ENCODE results near the gene L3MBTL1.
"Not testable (repeated sequence)": the region's sequence is repeated elsewhere in the genome, so short reads cannot be mapped to it uniquely, and the experiment has no call there.

Gene L3MBTL1

DNA sequence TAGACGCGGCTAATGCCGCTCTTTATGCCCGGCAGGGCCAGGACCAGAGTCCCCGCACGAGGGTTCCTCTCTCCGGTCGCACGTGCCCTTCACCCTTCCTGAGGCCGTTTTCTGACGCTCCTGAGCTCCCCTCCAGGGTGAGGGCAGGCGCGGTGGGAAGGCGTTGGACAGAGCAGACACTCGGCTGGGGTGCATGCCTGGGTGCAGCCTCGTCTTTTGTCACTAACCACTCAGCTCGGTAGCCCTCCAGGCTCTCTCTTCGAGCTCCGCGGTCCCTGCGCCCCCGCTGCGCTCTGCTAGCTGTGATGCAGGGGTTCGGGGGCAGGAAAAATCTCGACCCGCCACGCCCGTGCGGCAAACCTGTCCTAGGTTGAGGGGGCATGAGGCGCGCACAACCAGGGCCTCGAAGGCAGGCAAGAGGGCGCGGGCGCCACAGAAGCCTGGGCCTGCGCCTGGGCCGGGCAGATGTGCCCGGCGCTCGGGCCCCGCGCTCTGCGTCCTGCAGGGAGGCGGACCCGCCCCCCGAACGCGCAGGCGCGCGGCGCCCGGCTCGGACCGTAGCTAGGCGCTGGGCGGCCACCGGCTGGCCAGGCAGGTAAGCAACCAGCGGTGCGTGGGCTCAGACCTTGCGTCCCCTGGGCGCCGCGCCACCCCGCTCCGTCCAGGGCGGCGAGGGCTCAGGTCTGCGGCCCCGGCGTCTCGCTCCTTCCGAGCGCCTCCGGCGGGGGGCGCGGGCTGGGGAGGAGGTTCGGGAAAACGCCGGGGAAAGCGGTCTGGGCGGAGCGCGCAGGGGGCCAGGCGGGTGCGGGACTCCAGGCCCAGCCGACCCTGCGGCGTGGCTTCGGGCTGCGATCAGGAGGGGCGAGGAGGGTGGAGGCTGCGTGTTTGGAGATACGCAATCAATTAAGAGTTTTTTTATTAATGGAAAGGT lies at the start of gene L3MBTL1:
TSS of gene L3MBTL1 (plus strand) at position 548 of the 931 bp plus-strand sequence. CDS start 5,807 bp downstream, outside the sequence.
- no peak for DNase-seq (ENCODE audit: low read depth)

DNA sequence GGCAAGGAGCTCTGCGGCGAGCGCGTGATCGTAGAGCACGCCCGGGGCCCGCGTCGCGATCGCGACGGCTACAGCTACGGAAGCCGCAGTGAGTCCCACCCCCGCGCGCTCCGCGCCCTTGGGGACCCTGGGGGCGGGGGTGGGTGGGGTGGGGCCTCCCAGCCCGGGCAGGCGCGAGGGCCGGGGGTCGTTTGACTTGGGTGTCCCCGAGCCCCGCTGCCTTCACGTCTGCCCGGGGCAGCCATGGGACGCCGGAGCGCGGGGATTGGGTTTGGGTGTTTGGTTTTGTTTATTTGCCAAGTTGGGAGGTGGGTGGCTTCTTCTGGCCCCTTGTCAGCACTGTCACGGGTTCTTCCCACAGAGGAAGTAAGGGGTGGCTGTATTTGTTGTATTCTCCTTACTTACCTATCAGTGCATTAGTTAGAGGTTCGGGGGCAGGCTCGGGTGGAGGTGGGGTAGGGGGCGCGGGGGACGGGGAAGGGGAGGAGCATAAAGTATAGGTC lies 49.0 kb upstream of the L3MBTL1 start:
- DNase-seq (ENCODE audit: low read depth) = no peak

GRCh38 chr20:43459022-43459942 lies 48.2 kb upstream of the L3MBTL1 start:
- DNase-seq (ENCODE audit: low read depth) = no peak

DNA sequence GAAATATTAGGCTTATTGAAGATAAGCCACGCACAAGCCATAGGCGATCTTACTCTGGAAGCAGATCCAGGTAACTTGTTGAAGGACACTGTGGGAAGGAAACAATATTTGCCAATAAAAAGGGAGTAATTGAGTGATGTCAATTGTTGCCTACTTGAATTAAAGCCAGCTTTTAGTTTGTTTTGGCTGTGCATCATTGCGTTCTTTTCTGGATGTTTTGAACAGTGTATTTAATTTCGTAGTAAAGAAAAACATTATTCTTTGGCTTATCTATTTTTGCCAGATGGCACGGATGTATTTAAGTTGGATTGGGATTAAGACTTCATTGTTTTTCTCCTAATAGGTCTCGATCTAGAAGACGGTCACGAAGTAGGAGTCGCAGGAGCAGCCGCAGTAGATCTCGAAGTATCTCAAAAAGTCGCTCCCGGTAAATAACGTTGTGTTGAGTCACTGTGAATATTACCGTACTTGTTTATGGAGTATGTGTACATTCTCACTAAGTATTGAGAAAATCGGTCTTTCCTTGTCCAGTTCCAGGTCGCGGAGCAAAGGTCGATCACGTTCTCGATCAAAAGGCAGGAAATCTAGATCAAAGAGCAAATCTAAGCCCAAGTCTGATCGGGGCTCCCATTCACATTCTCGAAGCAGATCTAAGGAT lies 47.2 kb upstream of the L3MBTL1 start:
- no peak for DNase-seq (ENCODE audit: low read depth)

DNA sequence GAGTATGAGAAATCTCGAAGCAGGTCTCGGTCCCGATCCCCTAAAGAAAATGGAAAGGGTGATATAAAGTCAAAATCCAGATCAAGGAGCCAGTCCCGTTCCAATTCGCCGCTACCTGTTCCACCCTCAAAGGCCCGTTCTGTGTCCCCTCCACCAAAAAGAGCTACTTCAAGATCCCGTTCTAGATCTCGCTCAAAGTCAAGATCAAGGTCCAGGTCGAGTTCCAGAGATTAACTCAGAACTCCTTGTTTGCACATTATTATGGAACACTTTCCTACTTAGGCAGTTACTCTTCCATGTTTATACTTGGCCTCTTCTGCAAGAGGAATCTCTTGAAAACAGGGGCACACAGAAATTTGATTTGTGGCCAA lies 46.7 kb upstream of the L3MBTL1 start:
- DNase-seq (ENCODE audit: low read depth) = no peak

- no peak for DNase-seq (ENCODE audit: low read depth)
Measured at GRCh38 chr20:43461894-43462659, 45.4 kb upstream of the L3MBTL1 start.

DNA sequence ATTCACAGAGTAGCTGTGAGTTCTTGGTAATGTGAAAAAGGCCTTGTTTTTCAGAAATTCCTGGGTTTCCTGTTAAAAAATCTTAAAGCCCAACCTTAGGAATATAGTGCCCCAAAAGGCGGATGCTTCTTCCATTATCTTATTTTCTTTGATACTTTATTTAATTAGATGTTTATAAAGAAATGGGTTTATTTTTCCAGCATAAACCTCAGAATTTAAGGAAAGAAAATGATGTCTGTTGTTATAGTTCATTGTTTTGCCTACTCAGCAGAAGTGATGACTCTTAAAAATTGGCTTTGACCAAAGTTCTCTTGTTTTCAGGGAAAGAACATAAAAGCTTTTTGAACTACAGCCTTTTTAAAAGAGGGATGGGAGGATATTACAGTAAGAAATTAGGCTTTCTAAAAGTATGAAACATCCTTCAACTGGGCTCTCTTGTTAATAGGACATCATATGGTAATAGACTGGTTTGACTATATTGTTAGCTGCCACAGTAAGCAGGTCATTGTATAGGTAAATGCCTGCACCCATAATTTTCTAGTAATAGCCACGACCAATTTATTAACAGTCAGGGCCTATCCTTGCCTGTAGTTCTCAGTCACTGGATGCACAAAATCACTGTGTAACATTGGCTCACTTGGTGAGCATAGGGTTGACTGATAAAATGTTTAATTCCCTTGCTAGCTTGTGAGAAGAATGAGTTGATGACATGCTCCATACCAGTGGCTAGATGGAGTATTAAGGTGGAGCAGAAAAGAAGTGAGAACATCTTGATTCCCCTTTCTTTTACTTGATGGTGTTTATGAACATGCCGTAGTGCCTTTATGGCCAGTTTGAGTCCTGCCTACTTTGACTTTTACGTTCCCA lies 44.6 kb upstream of the L3MBTL1 start:
- DNase-seq (ENCODE audit: low read depth) = no peak

DNA sequence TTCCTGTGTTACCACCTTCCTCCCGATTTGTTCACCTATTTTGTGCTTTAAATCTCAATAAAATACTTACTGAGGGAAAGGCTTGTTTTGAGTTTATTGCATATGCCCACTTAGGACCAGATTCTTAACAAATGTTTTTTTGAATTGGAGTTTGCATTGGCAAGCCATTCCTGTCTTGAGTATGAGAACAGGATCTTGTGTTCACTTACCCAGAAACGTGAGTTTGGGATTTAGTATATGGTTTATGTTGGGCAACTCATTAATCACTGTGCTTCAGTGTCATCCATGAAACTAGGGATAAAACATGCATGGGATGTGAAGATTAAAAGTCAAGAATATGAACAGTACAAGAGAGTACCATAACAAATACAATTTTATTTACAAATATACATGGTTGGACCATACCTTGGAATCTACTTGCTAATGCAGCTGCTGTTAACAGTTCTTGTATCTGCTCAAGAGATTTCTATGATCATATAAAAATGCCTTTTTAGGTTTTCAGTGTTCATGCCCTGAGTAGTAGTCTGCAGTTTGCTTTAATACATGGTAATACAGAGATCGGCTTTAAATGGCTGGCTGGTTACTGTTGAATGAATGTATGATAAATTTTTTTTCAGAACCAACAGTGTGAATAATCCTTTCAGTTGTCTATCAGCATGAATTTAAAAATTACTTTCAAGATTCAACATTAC lies 43.8 kb upstream of the L3MBTL1 start:
- DNase-seq (ENCODE audit: low read depth) = no peak

DNA sequence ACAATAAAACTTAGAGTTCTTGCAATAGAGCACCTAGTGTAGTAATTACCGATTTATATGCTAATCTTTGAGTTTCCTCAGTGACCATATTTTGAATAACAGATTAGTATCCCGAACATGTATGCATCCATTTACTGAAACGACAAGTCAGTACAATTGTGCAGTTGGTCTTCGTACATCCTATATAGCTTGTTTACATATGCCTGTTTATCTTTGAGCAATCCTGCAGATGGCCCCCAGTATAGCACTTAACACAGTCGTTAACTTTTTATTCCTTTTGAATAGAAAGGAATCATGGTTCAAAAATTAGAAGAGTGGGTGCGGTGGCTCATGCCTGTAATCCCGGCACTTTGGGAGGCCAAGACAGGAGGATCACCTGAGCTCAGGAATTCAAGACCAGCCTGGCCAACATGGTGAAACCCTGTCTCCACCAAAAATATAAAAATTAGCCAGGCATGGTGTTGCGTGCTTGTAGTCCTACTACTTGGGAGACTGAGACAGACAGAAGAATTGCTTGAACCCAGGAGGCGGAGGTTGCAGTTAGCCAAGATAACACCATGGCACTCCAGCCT lies 43.2 kb upstream of the L3MBTL1 start:
- no peak for DNase-seq (ENCODE audit: low read depth)

DNA sequence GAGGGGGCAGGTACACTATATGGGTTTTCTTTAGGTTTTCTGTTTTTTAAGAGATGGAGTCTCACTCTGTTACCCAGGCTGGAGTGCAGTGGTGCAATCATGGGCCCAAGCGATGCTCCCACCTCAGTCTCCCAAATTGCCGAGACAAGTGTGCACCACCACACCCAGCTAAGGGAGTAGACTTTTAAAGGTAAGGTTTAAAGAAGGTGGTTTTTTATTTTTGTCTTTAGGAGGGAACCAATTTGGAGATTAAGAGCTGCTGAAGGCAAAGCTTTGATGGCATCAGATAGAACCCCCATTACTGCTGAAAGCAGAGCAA lies 41.9 kb upstream of the L3MBTL1 start:
- DNase-seq (ENCODE audit: low read depth) = no peak

DNA sequence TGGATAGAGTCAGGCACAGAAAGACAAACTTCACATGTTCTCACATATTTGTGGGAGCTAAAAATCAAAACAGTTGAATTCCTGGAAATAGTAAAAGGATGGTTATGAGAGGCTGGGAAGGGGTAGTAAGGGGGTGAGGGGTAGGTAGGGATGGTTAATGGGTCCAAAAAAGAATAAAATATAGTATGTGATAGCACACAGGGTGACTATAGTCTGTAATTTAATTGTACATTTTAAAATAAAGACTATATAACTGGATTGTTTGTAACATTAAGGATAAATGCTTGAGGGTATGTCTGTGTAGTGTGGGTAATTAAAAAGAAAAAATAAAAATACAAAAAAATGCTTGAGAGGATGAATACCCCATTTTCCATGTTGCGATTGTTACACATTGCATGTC lies 39.9 kb upstream of the L3MBTL1 start:
- DNase-seq (ENCODE audit: low read depth) = no peak

DNA sequence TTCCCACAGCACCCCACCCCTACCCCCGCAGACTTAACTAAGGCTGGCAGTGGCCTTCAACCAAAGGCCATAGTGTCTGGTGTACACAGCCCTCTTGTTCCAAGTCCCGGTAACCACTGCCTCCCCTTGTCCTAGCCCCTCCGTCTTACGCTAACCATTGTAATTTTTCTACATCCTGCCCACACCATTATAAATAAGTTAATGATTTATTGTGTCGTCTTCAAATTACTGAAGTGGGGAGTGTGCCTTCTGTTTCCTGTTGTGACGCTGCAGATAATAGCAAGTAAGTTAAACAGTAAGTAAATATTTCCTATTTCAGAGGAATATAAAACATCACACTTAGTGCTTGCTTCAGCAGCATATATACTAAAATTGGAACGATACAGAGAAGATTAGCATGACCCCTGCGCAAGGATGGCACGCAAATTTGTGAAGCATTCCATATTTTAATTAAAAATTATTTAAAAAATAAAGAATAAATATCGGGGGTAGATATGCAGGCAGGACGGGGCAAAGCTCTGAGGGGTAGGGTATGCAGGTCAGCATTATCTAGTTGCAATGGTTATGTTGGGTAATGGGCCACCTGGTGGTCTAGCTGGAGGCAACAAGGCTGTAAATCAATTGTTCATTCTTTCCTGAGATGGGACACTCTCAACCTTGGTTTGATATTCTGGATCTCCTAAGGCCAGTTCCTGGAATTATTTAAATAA lies 34.7 kb upstream of the L3MBTL1 start:
- no peak for DNase-seq (ENCODE audit: low read depth)

- no peak for DNase-seq (ENCODE audit: low read depth)
Measured at GRCh38 chr20:43473381-43473704, 34.2 kb upstream of the L3MBTL1 start.

GRCh38 chr20:43477193-43477592 lies 30.3 kb upstream of the L3MBTL1 start:
- no peak for DNase-seq (ENCODE audit: low read depth)

- no peak for DNase-seq (ENCODE audit: low read depth)
Measured at GRCh38 chr20:43477619-43478018, 29.9 kb upstream of the L3MBTL1 start.

DNA sequence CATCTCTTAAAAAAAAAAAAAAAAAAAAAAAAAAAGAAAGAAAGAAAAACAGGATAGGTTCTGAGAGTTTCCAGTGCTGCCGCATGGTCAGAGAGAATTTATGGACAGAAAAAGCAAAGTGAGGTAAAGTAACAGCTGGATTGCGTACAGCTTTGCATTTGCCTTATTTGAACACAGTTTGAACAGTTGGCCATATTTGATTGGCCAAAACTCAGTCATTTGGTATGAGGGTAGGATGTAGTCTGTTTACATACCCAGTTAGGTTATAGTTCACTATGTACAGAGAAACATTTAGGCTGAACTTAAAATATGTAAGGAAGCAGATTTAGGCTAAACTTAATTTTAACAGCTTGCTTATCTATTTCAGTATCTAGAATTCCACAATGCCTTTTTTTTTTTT lies 17.5 kb upstream of the L3MBTL1 start:
- DNase-seq (ENCODE audit: low read depth) = no peak

GRCh38 chr20:43492101-43492500 lies 15.4 kb upstream of the L3MBTL1 start:
- no peak for DNase-seq (ENCODE audit: low read depth)

DNA sequence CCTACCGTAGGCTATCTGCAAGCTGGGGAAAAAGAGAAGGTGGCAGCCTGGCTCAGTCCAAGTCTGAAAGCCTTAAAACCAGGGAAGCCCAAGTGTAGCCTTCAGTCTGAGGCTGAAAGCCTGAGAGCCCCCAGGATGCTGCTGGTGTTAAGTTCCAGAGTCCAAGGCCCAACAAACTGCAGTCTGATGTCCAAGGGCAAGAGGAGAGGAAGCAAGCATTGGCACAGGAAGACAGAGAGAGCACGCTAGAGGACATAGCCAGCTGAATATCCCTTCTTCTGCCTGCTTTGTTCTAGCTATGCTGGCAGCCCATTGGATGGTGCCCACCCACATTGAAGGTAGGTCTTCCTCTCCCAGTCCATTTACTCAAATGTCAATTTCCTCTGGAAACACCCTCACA lies 12.1 kb upstream of the L3MBTL1 start:
- no peak for DNase-seq (ENCODE audit: low read depth)

- not testable (repeated sequence) for DNase-seq (ENCODE audit: low read depth)
Measured at GRCh38 chr20:43502021-43502420, 5.5 kb upstream of the L3MBTL1 start.
